Testis (tissue), 3 donors: ENCODE data around the gene CLN5. TPM values are rescaled to one million over a fixed set of nuclear protein-coding genes. Genes with fewer than 3 reads are reported as not detected.

Experiments used
- DNase-seq: peaks from one replicate; pipeline ENCODE4 v3.0.0-alpha.2; 2019
- H3K27ac ChIP-seq, 2 donors: fragments of 200-600 bp; sonication (generic); one replicate each; pipeline ENCODE4 v1.5.1; 2019
- H3K27me3 ChIP-seq: fragments of 200-600 bp; sonication (generic); one replicate; pipeline ENCODE4 v1.5.1; 2019
- H3K36me3 ChIP-seq: fragments of 200-600 bp; sonication (generic); one replicate; pipeline ENCODE4 v1.5.1; 2017; ENCODE audit warnings: low read depth; ENCODE audit errors: missing control alignments
- H3K4me1 ChIP-seq: fragments of 200-600 bp; sonication (generic); one replicate; pipeline ENCODE4 v1.5.1; 2019
- H3K4me3 ChIP-seq, 2 donors: fragments of 200-600 bp; sonication (generic); one replicate each; pipeline ENCODE4 v1.5.1; 2017 to 2019
- H3K9me3 ChIP-seq: fragments of 200-600 bp; sonication (generic); one replicate; pipeline ENCODE4 v1.5.1; 2017
- CTCF ChIP-seq, 3 experiments: fragments of 450-650 bp in 2 of 3; fragments of 200-600 bp in 1 of 3; sonication (generic) in 1 of 3; IDR thresholded peaks; one replicate each; pipeline ENCODE4 v1.5.1; 2016 to 2019; ENCODE audit warnings: antibody characterized with exemption in 3 of 3, mild to moderate bottlenecking in 2 of 3, moderate library complexity in 1 of 3
- POLR2A ChIP-seq: fragments of 450-650 bp; IDR thresholded peaks from one replicate; pipeline ENCODE4 v1.6.1; 2017; ENCODE audit warnings: antibody characterized with exemption, mild to moderate bottlenecking, moderate library complexity
- WGBS, 2 donors: methylation state at CpG; one replicate each; pipeline ENCODE4 v1.1.5; 2018; 5-methylcytosine and 5-hydroxymethylcytosine counted together
- intact Hi-C: fragments of 100-400 bp; cut with DNase I; formaldehyde crosslinking; loops from one replicate; pipeline ENCODE4 v1.15.1; 2023; ENCODE audit warnings: low total_unique reads
- polyA plus RNA-seq: library from polyadenylated mRNA; stranded (reverse); fragments of 350-450 nt; fragmentation: Illumina TruSeq; extraction: RNeasy Lipid Tissue Mini Kit (QIAGEN cat#74804); gene quantifications from one replicate; pipeline ENCODE4 v1.2.3, GENCODE V29; 2014; ENCODE audit warnings: low read depth, low replicate concordance; ENCODE audit not compliant: insufficient read depth
- total RNA-seq, 2 donors: library from RNA; depleted of rRNA; stranded (reverse); fragments of >200 nt; gene quantifications; one replicate each; pipeline ENCODE4 v1.2.3, GENCODE V29; 2016

Gene CLN5
- total and polyA plus RNA-seq, 3 donors from 2014 or later: 28.1 to 39.2 (median 30.5) TPM

DNA sequence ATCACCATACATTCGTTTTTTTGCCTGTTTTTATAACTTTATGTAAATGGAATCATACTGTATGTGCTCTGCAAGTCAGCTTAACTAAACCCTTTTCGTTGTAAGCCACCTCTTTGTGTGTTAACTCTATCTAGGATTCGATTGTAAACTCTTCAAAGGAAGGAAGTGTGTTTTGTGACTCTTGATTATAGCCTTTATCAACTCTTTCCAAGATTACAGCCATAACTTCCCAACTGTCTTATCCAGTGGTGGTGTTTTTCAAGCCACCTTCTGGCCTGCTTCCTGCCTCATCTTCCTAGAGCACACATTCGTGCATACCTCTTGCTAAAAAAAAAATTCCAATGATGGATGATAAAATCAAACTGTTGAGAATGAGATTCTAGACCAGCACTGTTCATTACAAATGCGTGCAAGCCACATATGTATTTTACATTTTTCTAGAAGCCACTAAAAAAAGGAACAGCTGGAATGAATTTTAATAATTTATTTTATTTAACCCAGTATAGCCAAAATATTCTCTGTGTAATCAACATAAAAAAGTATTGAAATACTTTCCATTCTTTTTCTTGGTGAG, 47.1 kb downstream of the CLN5 start:
- no peak for DNase-seq
- intact Hi-C loops: no loop called here
- no peaks in the 10 kb centered on the region for H3K9me3 ChIP-seq
- H3K4me1 ChIP-seq: peaks cover 20% of the 10 kb centered on the region
- no peaks in the 10 kb centered on the region for H3K27me3 ChIP-seq
- TF ChIP-seq CTCF (IDR thresholded peaks at IDR 0.05): no peak
- TF ChIP-seq POLR2A: no peak
- WGBS, 2 donors: 62 to 68% methylated on average over 5 of the region's 5 CpGs
- peak overlapping the region in 1 of 2 donors; percentile 33 for H3K27ac ChIP-seq
- H3K4me3 ChIP-seq: no peak overlapping the region
- H3K36me3 ChIP-seq: no peaks in the 10 kb centered on the region

GRCh38 chr13:77040076-77040475, 48.2 kb downstream of the CLN5 start:
- H3K27me3 ChIP-seq: no peaks in the 10 kb centered on the region
- H3K36me3 ChIP-seq: no peaks in the 10 kb centered on the region
- H3K9me3 ChIP-seq: no peaks in the 10 kb centered on the region
- intact Hi-C loops: no loop called here
- 88 to 91% methylated on average over 7 of the region's 7 CpGs for WGBS, 2 donors
- DNase-seq: no peak
- peak overlapping the region in 1 of 2 donors; percentile 33 for H3K27ac ChIP-seq
- peaks cover 20% of the 10 kb centered on the region for H3K4me1 ChIP-seq
- H3K4me3 ChIP-seq: no peak overlapping the region
- no peak for TF ChIP-seq POLR2A

- H3K36me3 ChIP-seq: no peaks in the 10 kb centered on the region
- H3K4me3 ChIP-seq: no peak overlapping the region
- H3K27me3 ChIP-seq: no peaks in the 10 kb centered on the region
- 64 to 84% methylated on average over 4 to 9 of the region's 9 CpGs for WGBS, 2 donors
- intact Hi-C loops: no loop called here
- peaks cover 20% of the 10 kb centered on the region for H3K4me1 ChIP-seq
- TF ChIP-seq POLR2A: no peak
- no peak for TF ChIP-seq CTCF (IDR thresholded peaks at IDR 0.05)
- peak overlapping the region; percentile 4 to 57 for H3K27ac ChIP-seq
- no peaks in the 10 kb centered on the region for H3K9me3 ChIP-seq
- no peak for DNase-seq
Measured at GRCh38 chr13:77040835-77041234, 49.0 kb downstream of the CLN5 start.

DNA sequence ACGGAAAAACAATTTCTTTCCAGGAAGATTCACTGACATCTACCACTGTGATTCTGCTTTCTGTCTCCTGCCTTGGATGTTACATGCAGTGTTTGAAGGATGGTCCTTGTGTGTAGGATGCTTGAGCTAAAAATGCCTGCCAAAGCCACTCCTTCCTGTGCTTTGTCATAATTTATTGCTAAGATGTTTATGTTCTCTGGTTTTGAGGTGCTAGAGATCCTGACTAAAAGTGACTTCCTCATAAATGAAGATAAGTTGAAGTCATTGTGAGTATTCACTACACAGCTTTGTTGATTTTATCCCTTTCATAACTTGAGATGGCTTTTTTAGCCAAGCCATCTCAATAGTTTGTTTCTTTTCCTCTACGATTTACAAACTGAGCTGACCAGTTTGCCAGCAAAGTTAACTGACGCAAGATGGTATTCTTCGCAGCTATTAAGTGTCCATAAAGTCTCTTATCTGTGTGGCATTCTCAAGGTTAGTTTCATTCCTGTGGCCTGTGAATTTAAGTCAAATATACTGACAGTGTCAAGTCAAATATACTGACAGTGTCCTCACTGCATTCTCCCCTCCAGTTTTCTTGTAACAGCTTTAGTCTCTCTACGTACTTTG, 50.8 kb downstream of the CLN5 start:
- Histone ChIP-seq H3K36me3 (no peaks in the 10 kb centered on the region), H3K4me3 (no peak overlapping the region), H3K4me1 (peaks cover 7% of the 10 kb centered on the region), H3K9me3 (no peaks in the 10 kb centered on the region), H3K27ac (peak overlapping the region in 1 of 2 donors; percentile 52), H3K27me3 (no peaks in the 10 kb centered on the region)
- TF ChIP-seq POLR2A: no peak
- TF ChIP-seq CTCF (IDR thresholded peaks at IDR 0.05): no peak
- WGBS, 2 donors: 52 to 62% methylated on average over 5 of the region's 5 CpGs
- intact Hi-C loops: no loop called here
- no peak for DNase-seq

DNA sequence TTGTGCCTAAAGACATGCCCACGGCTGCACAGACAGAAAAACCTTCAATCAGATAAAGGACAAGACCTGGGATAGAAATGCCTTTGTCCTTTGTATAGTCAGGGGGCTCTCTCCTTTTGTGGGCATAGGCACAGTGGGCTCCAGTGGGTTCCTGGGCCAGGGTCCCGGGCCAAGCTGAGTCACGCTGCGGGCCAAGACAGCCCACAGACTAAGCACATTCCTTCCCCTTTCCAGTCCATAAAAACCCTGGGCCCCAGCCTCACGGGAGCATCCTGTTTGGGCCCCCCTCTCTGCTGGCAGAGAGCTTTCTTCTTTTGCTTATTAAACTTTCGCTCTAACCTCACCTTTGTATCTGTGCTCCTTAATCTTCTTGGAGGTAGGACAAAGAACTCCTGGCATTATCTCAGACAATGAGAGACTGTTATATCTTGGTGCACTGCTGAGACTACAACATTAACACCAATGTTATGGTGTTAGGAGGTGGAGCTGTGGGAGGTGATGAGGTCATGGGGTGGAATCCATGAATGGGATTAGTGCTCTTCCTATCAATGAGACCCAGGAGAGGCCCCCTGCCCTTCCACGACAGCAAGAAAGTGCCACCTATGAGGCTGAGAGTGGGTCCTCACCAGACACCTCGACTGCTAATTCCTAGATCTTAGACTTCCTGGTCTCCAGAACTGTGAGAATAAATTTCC, 55.9 kb downstream of the CLN5 start:
- Histone ChIP-seq H3K4me1 (no peaks in the 10 kb centered on the region), H3K9me3 (no peaks in the 10 kb centered on the region), H3K36me3 (no peaks in the 10 kb centered on the region), H3K4me3 (no peak overlapping the region), H3K27ac (peak overlapping the region in 1 of 2 donors; percentile 13), H3K27me3 (no peaks in the 10 kb centered on the region)
- DNase-seq: no peak
- intact Hi-C loops: no loop called here
- TF ChIP-seq CTCF (IDR thresholded peaks at IDR 0.05) (no peak), POLR2A (no peak)
- WGBS, 2 donors: 81 to 84% methylated on average over 7 to 8 of the region's 8 CpGs
